K562 (cell line): ENCODE measurements around the gene ARHGAP29. TPM values are rescaled to one million over a fixed set of nuclear protein-coding genes. Genes with fewer than 3 reads are reported as not detected.

Experiments used
- ATAC-seq: fragments of 200-7000 bp; cut with Tn5 transposase; 3 replicates; pipeline ENCODE4 v1.9.1; 2020; ENCODE audit warnings: moderate library complexity
- BruUV-seq: library from RNA; stranded (reverse); fragments of 400-500 nt; replicated peaks from 2 replicates; lab custom pipeline; 2021; lab: Mats Ljungman, UMichigan
- CTCF ChIA-PET: fragments of 300-600 bp; formaldehyde crosslinking; extraction: SDS; loops from one replicate; lab custom pipeline; 2021; ENCODE audit warnings: low intra/inter-chr PET ratio; lab: Yijun Ruan, JAX
- POLR2A ChIA-PET: fragments of 300-600, 350-650 bp; sonication (Branson Sonifier 250); formaldehyde crosslinking; extraction: SDS; loops from one replicate; lab custom pipeline; 2021; ENCODE audit warnings: antibody characterized with exemption, inconsistent platforms; lab: Yijun Ruan, JAX
- DNase-seq, 4 experiments: peaks; one replicate each; pipeline versions ENCODE4 v3.0.0 to v3.0.0-alpha.2; 2011 to 2018; ENCODE audit warnings: low spot score in 3 of 4, mixed read lengths in 3 of 4; ENCODE audit errors: extremely low read depth in 1 of 4
- FAIRE-seq: peaks from 2 replicates; lab custom pipeline; 2011; peaks lifted over from hg19 to GRCh38; lab: Jason Lieb, UNC
- H2AFZ ChIP-seq: 2 replicates; pipeline ENCODE4 v1.6.0; 2011; ENCODE audit warnings: low read depth, low read length, control low read depth, inconsistent platforms
- H3K27ac ChIP-seq: fragments of 200-600 bp; 3 replicates; pipeline ENCODE4 v1.8.0; 2011; ENCODE audit warnings: low read depth, mild to moderate bottlenecking, control low read depth, inconsistent platforms, low read length, moderate library complexity, mixed read lengths; ENCODE audit errors: extremely low read depth
- H3K27me3 ChIP-seq, 2 experiments: fragments of 300-600 bp in 1 of 2; 2 replicates in 1 of 2; 3 replicates in 1 of 2; pipeline versions ENCODE4 v1.6.0 to v1.8.0; 2011; ENCODE audit warnings: inconsistent platforms in 2 of 2, low read length in 2 of 2, mild to moderate bottlenecking in 1 of 2, mixed read lengths in 1 of 2, moderate library complexity in 1 of 2; ENCODE audit not compliant: control insufficient read depth in 2 of 2, insufficient read depth in 2 of 2
- H3K36me3 ChIP-seq: fragments of 300-600 bp; 3 replicates; pipeline ENCODE4 v1.8.0; 2011; ENCODE audit warnings: mild to moderate bottlenecking, low read length, inconsistent platforms; ENCODE audit not compliant: control insufficient read depth, insufficient read depth
- H3K4me1 ChIP-seq, 2 experiments: fragments of 200-600 bp in 1 of 2; replicated peaks in 1 of 2; 2 replicates in 1 of 2; 3 replicates in 1 of 2; pipeline versions ENCODE4 v1.5.1 to v1.8.0; 2011; ENCODE audit warnings: inconsistent platforms in 2 of 2, low read length in 2 of 2, mild to moderate bottlenecking in 1 of 2, mixed read lengths in 1 of 2, moderate library complexity in 1 of 2; ENCODE audit not compliant: control insufficient read depth in 2 of 2, insufficient read depth in 2 of 2
- H3K4me2 ChIP-seq: 2 replicates; pipeline ENCODE4 v1.6.1; 2011; ENCODE audit warnings: low read length, control low read depth, inconsistent platforms, mixed read lengths; ENCODE audit not compliant: insufficient read depth
- H3K4me3 ChIP-seq: fragments of 200-600 bp; sonication (generic), shearing (Covaris generic); 2 replicates; pipeline ENCODE4 v1.5.1; 2016; ENCODE audit warnings: control low read depth, inconsistent platforms
- H3K79me2 ChIP-seq: fragments of 200-600 bp; 3 replicates; pipeline ENCODE4 v1.8.0; 2011; ENCODE audit warnings: low read length, inconsistent platforms; ENCODE audit not compliant: control insufficient read depth, insufficient read depth
- H3K9ac ChIP-seq, 2 experiments: 2 replicates each; pipeline versions ENCODE4 v1.6.0 to v1.6.1; 2011; ENCODE audit warnings: low read depth in 2 of 2, low read length in 2 of 2, control low read depth in 1 of 2, inconsistent platforms in 1 of 2, mild to moderate bottlenecking in 1 of 2, mixed read lengths in 1 of 2; ENCODE audit not compliant: insufficient read depth in 1 of 2
- H3K9me1 ChIP-seq: one replicate; pipeline ENCODE4 v1.6.0; 2011; ENCODE audit warnings: inconsistent platforms, mild to moderate bottlenecking, low read length, moderate library complexity; ENCODE audit not compliant: control insufficient read depth, insufficient read depth
- H3K9me3 ChIP-seq: replicated peaks from 2 replicates; pipeline ENCODE4 v1.5.1; 2011; ENCODE audit warnings: low read depth, low read length, inconsistent platforms; ENCODE audit not compliant: control insufficient read depth, insufficient read depth
- H4K20me1 ChIP-seq: replicated peaks from 2 replicates; pipeline ENCODE4 v1.6.1; 2011; ENCODE audit warnings: low read length, inconsistent platforms, mixed read lengths; ENCODE audit not compliant: control insufficient read depth, insufficient read depth
- BHLHE40 ChIP-seq: IDR thresholded peaks from 2 replicates; pipeline ENCODE4 v1.6.1; 2011; ENCODE audit warnings: low read length, improper control_type of control experiment
- CUX1 ChIP-seq: fragments of 200-800 bp; sonication (Bioruptor generic); IDR thresholded peaks from 2 replicates; pipeline ENCODE4 v1.6.1; 2016; ENCODE audit warnings: missing genetic modification characterization, missing compliant biosample characterization
- DIDO1 ChIP-seq: fragments of 450-650 bp; IDR thresholded peaks from 2 replicates; pipeline ENCODE4 v1.6.1; 2016; ENCODE audit warnings: low read depth, missing biosample characterization, missing genetic modification characterization
- ELF1 ChIP-seq: fragments of 200-800 bp; sonication (Bioruptor generic); IDR thresholded peaks from 2 replicates; pipeline ENCODE4 v1.6.1; 2016; ENCODE audit warnings: missing genetic modification characterization, missing compliant biosample characterization
- HNRNPUL1 ChIP-seq: fragments of 200-400 bp; formaldehyde crosslinking; IDR thresholded peaks from 2 replicates; pipeline ENCODE4 v1.6.1; 2017; ENCODE audit warnings: low read length
- MEF2A ChIP-seq: IDR thresholded peaks from 2 replicates; pipeline ENCODE4 v1.6.1; 2011; ENCODE audit warnings: low read depth, mild to moderate bottlenecking, low read length, moderate library complexity; ENCODE audit not compliant: control insufficient read depth
- MEIS2 ChIP-seq: fragments of 450-650 bp; IDR thresholded peaks from 2 replicates; pipeline ENCODE4 v1.6.1; 2014; ENCODE audit warnings: mild to moderate bottlenecking; ENCODE audit not compliant: partially characterized antibody
- NFXL1 ChIP-seq: fragments of 450-650 bp; formaldehyde crosslinking; IDR thresholded peaks from 2 replicates; pipeline ENCODE4 v1.4.0; 2021; ENCODE audit warnings: mild to moderate bottlenecking
- RFX7 ChIP-seq: fragments of 250-450 bp; sonication (Bioruptor Pico); IDR thresholded peaks from 2 replicates; pipeline ENCODE4 v1.5.1; 2021; ENCODE audit warnings: mild to moderate bottlenecking
- RUNX1 ChIP-seq: sonication (generic); IDR thresholded peaks from 2 replicates; pipeline ENCODE4 v1.6.1; 2016; ENCODE audit warnings: antibody characterized with exemption, low read depth
- SAP30 ChIP-seq: fragments of 200-600 bp; sonication (generic); IDR thresholded peaks from 2 replicates; pipeline ENCODE4 v1.6.1; 2012; ENCODE audit warnings: borderline replicate concordance, low read depth, mild to moderate bottlenecking, moderate library complexity, low read length, control low read depth, inconsistent platforms; ENCODE audit not compliant: insufficient read depth, poor library complexity, severe bottlenecking
- TBL1XR1 ChIP-seq, 2 experiments: IDR thresholded peaks; 2 replicates each; pipeline ENCODE4 v1.6.1; 2012; ENCODE audit warnings: improper control_type of control experiment in 2 of 2, low read length in 2 of 2, mild to moderate bottlenecking in 1 of 2
- TEAD1 ChIP-seq, 2 experiments: fragments of 450-650 bp in 1 of 2; sonication (generic) in 1 of 2; formaldehyde crosslinking; IDR thresholded peaks; 2 replicates each; pipeline versions ENCODE4 v1.4.0 to v1.8.0; 2020 to 2022; ENCODE audit warnings: mild to moderate bottlenecking in 2 of 2, missing genetic modification reagents in 1 of 2
- USF2 ChIP-seq: sonication (generic); formaldehyde crosslinking; IDR thresholded peaks from 2 replicates; pipeline ENCODE4 v1.5.0; 2020; ENCODE audit warnings: missing genetic modification reagents
- ZFP30 ChIP-seq: fragments of 250-450 bp; sonication (Bioruptor Pico); IDR thresholded peaks from 2 replicates; pipeline ENCODE4 v1.8.0; 2022; ENCODE audit warnings: moderate library complexity, mild to moderate bottlenecking, inconsistent platforms, borderline replicate concordance
- ZNF140 ChIP-seq: fragments of 250-450 bp; sonication (Bioruptor Pico); IDR thresholded peaks from 2 replicates; pipeline ENCODE4 v1.8.0; 2021; ENCODE audit warnings: moderate library complexity, mild to moderate bottlenecking, inconsistent platforms
- ZNF280A ChIP-seq: fragments of 450-650 bp; IDR thresholded peaks from 2 replicates; pipeline ENCODE4 v1.6.1; 2018; ENCODE audit warnings: mild to moderate bottlenecking, low read depth; ENCODE audit not compliant: partially characterized antibody
- WGBS: fragments of 100-300 bp; shearing (Covaris generic); methylation state at CpG from one replicate; pipeline ENCODE4 v1.1.6; 2016; ENCODE audit warnings: low coverage, mixed read lengths; ENCODE audit not compliant: insufficient coverage; ENCODE audit errors: missing lambda C conversion rate; 5-methylcytosine and 5-hydroxymethylcytosine counted together
- in situ Hi-C: fragments of 300-500 bp; cut with MboI; formaldehyde crosslinking; loops from 4 replicates; pipeline ENCODE4 v1.15.0; 2018; ENCODE audit warnings: inconsistent platforms, mixed read lengths
- intact Hi-C: fragments of 100-400 bp; cut with micrococcal nuclease; formaldehyde crosslinking; loops from 2 replicates; pipeline ENCODE4 v1.14.2; 2022
- polyA plus RNA-seq, 8 experiments: library from polyadenylated mRNA; depleted of rRNA in 4 of 8; stranded (reverse) in 5 of 8; unstranded in 3 of 8; fragments of >200 nt; fragmentation: Nextera tagmentation in 2 of 8; fragmentation: Illumina TruSeq in 1 of 8; extraction: Ambion mirVana in 2 of 8; extraction: Trizol in 1 of 8; gene quantifications; 2 replicates each; pipeline versions ENCODE4 v1.2.1 to v1.2.3, GENCODE V29; 2011 to 2014; ENCODE audit warnings: inconsistent platforms in 1 of 8, missing spikeins in 1 of 8
- total RNA-seq, 7 experiments: library from RNA; depleted of rRNA in 6 of 7; stranded (reverse); fragments of >200 nt in 6 of 7; fragmentation: Illumina TruSeq in 2 of 7; extraction: Trizol in 2 of 7; gene quantifications; 2 replicates each; pipeline versions ENCODE4 v1.2.1 to v1.2.3, GENCODE V29; 2011 to 2021; ENCODE audit warnings: low replicate concordance in 1 of 7

Gene ARHGAP29
- total and polyA plus RNA-seq, 9 of the 15 experiments (the other 6 are each of a cell fraction or from before 2014, with no cell fraction given), result under 0.01 to 0.13 (median 0.02) TPM; not detected in 5

DNA sequence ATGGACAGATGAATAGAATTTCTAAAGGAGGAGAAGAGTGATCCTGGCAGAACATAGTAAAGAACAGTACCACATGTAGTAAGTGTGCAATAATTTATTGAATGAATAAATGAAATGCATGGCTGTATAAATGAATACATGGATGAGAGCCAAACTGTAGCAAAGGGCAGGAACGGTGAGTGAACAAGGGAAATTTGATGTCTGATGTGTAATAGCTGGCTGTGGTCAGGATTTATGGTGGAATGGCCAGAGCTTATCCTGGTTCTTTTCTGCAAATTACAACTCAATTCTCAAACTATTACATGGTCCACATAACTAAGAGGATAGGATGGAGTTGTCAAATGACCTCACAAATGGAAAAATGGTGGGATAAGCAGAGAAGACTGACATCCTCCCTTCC lies 43.2 kb upstream of the ARHGAP29 start:
- no peaks in the 10 kb centered on the region for H3K9me1 ChIP-seq
- no peaks in the 10 kb centered on the region for H3K9me3 ChIP-seq
- H3K4me1 ChIP-seq, result no peaks in the 10 kb centered on the region
- H3K27me3 ChIP-seq, result no peaks in the 10 kb centered on the region
- POLR2A ChIA-PET, result no interaction called here
- H3K4me2 ChIP-seq, result no peak overlapping the region
- FAIRE-seq (no peak), ATAC-seq (no peak), DNase-seq (no peak)
- in situ Hi-C loops, result no loop called here
- no peak overlapping the region for H3K4me3 ChIP-seq
- no peak overlapping the region for H2AFZ ChIP-seq
- CTCF ChIA-PET, result no interaction called here
- no peak overlapping the region for H3K27ac ChIP-seq
- BruUV-seq, result no TSS peak
- intact Hi-C loops, result no loop called here
- H3K79me2 ChIP-seq, result no peaks in the 10 kb centered on the region
- WGBS, result 0% methylated on average over 1 of the region's 1 CpG
- no peak overlapping the region for H3K9ac ChIP-seq
- H4K20me1 ChIP-seq, result no peaks in the 10 kb centered on the region
- H3K36me3 ChIP-seq, result no peaks in the 10 kb centered on the region
- no peak for TF ChIP-seq RFX7 (CRISPR knock-in tag)
- TF ChIP-seq TEAD1 (CRISPR knock-in tag; IDR thresholded peaks at IDR 0.05), result no peak
- TF ChIP-seq BHLHE40, result no peak
- no peak for TF ChIP-seq MEIS2
- TF ChIP-seq DIDO1, result no peak
- TF ChIP-seq USF2, result no peak
- no peak for TF ChIP-seq SAP30
- no peak for TF ChIP-seq ZNF140
- no peak for TF ChIP-seq HNRNPUL1
- no peak for TF ChIP-seq ELF1 (tag)
- no peak for TF ChIP-seq RUNX1
- TF ChIP-seq CUX1 (CRISPR knock-in tag), result no peak
- TF ChIP-seq ZFP30 (CRISPR knock-in tag), result no peak
- no peak for TF ChIP-seq ZNF280A
- no peak for TF ChIP-seq TBL1XR1 (IDR thresholded peaks at IDR 0.05; ENCODE audit: low read length in 2 of 2)
- no peak for TF ChIP-seq MEF2A
- TF ChIP-seq NFXL1 (CRISPR knock-in tag), result no peak
